GM19023 (cell line): ENCODE measurements around the gene SHISA3.
"Not testable (repeated sequence)": the region's sequence is repeated elsewhere in the genome, so short reads cannot be mapped to it uniquely, and the experiment has no call there.

Experiments used
- ATAC-seq: cut with Tn5 transposase; IDR thresholded peaks from one replicate; pipeline ENCODE4 v1.9.1; 2021; ENCODE audit warnings: mild to moderate bottlenecking, moderate library complexity; ENCODE audit not compliant: unreplicated experiment

Gene SHISA3

GRCh38 chr4:42396752-42397634, at the start of gene SHISA3:
Gene SHISA3 (plus strand): TSS chr4:42397488. CDS start chr4:42398057, 569 bp downstream.
- peak; percentile 43 for ATAC-seq

DNA sequence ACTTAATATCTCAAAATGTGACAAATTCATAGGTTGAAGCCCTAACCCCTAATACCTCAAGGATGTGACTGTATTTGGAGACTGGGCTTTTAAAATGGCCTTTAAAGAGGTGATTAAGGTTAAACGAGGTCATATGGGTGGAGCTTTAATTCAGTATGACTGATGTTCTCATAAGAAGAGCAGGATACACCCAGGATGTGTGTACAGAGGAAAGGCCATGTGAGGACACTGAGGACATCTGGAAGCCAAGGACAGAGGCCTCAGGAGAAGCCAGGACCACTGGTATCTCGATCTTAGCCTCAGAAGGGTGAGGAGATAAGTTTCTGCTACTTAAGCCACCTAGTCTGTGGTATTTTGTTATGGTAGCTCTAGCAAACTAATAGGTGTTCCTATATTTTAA, 49.0 kb upstream of the SHISA3 start:
- no peak for ATAC-seq

GRCh38 chr4:42348692-42349091, 48.6 kb upstream of the SHISA3 start:
- ATAC-seq: no peak

DNA sequence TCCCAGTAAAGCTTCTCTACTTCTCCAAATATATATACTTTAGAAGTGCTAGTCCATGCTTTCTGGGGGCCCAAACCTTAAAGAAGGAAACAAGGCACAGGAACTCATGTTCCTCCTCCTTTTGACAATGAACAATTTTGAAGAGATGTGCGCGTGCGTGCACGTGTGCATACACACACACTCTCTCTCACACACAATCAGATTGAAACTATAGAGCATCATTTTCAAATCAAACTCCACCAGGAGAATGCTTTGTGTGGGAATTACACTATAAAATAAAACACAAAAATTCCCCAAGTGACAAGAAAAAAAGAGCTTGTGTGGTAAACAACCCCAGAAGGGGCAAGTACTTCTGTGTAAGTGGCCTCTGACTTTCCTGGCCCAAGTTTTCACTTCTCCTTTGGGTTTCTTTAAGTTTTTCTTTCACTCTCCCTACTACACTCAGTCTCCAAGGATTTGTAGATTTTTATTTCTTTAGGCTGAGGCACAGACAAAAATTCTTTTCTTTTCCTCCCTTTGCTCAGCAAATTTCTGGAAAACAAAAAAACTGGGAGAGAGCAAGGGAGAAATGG, 46.6 kb upstream of the SHISA3 start:
- no peak for ATAC-seq

DNA sequence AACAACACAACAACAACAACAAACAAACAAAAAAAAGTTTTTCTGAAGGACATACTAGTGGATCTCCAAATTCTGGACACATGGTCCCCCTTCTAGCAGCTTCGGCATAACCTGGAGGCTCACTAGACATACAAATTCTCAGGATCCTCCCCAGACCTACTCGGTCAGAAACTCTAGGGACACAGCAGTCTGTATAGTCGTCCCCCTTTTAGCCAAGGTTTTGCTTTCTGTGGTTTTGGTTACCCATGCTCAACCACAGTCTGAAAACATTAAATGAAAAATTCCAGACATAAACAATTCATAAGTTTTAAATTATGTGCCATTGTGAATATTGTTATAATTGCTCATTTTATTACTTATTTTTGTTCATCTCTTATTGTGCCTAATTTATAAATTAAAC, 45.2 kb upstream of the SHISA3 start:
- no peak for ATAC-seq

DNA sequence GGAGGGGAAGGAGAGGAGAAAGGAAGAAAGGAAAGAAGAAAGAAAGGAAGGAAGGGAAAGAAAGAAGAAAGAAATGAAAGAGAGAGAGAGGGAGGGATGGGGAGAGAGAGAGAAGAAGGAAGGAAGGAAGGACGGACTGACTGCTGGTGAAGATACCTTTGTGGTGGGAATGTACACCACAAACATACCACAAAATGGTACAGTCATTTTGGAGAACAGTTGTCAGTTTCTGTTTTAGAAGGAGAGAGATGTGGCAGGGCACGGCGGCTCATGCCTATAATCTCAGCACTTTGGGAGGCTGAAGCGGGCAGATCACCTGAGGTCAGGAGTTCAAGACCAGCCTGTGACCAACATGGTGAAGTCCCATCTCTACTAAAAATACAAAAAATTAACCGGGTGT, 40.0 kb upstream of the SHISA3 start:
- ATAC-seq: no peak

DNA sequence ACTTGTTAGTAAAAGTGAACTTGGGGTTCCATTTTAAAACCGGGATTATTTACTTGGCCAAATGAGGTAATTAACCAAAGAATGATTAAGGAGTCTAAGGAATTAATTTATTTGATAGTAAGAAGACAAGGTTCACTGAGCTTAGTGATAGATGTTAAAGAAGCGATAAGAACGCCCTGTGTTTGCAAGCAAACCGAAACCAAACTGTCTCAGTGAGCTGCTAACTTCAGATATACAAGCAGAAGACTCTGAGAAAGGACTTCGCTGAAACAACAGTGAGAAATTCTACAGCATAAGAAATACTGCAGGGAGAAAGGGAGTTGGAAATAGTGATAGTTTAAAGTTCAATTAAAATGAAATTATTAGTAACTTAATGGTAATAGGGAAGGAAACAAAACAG, 37.6 kb upstream of the SHISA3 start:
- no peak for ATAC-seq

DNA sequence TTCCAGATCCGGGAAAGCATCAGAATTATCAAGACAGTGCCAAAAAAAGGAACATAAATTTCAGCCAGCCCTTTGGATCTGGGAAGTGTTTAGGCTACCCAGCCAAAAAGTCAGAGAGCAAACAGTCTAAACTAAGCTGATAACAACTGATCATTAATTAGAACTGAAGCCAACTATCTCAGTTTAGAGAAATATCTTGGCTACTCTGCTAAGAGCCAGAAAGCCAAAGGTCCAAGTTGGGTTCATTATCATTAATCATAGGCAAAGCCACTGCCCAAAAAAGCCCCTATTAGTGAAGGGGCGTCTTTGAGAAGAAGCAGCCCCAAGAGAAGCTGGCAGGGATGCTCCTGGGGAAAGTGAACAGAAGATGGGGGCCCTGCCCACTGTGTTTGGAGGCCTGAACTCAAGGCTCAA, 37.0 kb upstream of the SHISA3 start:
- no peak for ATAC-seq

- ATAC-seq: no peak
These were observed 35.8 kb upstream of the SHISA3 start for GRCh38 chr4:42361456-42361855.

- ATAC-seq: no peak
These were observed 34.7 kb upstream of the SHISA3 start for GRCh38 chr4:42362591-42362990.

DNA sequence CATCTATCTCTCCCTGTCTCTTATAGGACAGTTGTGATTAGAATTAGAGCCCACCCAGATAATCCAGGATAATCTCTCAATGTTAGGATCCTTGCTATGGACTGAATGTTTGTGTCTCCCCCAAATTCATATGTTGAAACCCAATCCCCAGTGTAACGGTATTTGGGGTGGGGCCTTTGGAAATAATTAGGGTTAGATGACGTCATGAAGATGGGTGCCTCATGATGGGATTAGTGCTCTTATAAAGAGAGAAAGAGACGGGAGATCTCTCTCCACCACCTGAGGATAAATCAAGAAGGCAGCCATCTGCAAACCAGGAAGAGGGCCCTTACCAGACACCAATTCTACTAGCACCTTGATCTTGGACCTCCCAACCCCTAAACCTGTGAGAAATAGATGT, 33.7 kb upstream of the SHISA3 start:
- no peak for ATAC-seq

DNA sequence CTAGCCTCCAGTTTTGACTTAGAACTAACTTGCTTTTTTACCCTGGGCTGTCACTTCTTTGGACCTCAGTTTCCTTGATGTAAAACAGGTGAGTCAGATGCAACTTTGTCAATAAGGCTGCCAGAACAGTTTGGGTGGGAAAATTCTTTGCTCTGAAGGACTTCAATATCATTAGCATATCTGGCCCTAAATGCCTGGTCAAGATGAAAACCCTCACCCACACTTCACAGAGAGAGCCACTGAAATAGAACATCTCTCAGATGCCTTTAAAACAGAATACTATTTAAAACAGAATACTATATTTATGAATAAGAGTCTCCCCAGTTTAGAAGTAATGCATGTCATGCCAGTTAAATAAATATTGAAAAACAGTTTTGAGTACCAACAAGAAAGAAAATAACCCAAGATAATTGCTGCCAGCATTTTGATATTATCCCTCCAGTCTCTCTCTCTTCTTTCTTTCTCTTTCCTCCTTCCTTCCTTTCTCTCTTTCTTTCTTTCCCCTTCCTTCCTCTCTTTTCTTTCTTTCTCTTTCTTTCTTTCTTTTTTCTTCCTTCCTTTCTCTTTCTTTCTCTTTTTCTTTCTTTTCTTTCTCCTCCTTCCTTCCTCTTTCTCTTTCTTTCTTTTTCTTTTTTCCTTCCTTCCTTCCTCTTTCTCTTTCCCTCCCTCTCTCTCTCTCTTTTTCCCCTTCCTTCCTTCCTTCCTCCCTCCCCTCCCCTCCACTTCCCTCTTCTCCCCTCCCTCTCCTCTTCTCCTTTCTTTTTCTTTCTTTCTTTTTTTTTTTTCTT, 32.8 kb upstream of the SHISA3 start:
- no peak for ATAC-seq

DNA sequence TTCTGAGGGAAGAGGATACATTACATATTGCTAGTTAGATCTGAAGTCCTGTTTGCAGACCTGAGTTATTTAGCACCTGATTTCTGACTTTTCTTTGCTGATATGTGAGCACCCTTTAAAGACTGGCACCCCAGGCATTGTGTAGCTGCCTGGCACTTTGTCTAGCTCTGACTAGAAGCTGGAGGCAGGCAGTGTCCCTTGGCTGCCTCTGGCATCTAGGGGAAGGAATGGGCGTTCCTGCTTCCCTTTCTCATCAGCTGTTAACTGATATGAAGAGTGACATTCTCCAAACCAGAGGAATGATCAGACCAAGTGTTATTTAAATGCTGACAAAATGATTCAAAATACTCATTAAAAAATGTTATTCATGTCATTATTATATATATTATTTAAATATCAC, 30.3 kb upstream of the SHISA3 start:
- no peak for ATAC-seq

DNA sequence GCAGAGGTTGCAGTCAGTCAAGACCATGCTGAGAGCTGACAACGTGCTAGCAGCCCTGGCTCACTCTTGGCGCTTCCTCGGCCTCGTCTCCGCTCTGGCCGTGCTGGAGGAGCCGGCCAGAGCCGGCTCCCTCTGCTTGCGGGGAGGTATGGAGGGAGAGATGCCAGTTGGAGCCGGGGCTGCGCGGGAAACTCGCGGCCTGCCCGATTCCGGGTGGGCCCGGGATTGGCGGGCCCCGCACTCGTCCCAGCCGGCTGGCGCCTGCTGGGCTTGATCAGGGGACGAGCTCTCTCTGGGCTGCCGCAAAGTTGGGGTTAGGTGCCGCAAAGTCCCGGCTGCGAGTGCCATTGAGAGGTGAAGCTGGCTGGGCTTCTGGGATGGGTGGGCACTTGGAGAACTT, 27.8 kb upstream of the SHISA3 start:
- no peak for ATAC-seq

- no peak for ATAC-seq
These were observed 25.7 kb upstream of the SHISA3 start for GRCh38 chr4:42371305-42372252.

GRCh38 chr4:42372303-42372702, 25.0 kb upstream of the SHISA3 start:
- not testable (repeated sequence) for ATAC-seq

- ATAC-seq: no peak
These were observed 19.8 kb upstream of the SHISA3 start for GRCh38 chr4:42377497-42377896.

DNA sequence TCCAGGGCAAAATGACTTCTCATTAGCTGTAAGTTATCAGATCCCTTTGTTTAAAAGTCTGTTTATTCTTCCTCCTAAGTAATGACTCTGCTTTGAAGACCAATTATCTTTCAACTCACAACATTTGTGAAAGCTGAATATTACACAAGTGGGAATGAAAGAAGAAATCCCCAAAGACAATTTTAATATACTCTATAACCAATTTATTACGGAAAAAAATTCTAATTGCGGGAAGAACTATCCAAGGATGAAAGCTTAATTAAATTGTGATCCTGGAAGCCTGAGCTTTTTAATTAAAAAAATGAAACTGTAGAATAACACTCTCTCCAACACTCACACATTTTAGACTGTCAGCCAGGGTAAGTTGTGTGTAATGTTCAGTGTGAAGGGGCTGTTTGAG, 15.6 kb upstream of the SHISA3 start:
- no peak for ATAC-seq

DNA sequence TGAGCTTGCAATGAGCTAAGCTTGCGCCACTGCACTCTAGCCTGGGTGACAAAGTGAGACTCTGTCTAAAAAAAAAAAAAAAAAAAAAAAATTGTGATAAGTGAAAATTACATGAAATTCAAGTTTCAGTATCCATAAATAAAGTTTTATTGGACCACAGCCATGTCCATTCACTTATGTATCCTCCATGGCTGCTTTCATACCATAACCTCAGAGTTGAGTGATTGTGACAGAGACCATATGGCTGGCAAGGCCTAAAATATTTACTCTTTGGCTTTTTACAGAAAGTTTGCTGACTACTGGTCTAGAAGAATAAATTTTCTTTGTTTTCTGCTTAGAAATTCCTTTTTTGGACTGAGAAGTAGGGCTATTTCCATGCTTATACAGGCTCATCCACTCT, 11.8 kb upstream of the SHISA3 start:
- ATAC-seq: no peak

DNA sequence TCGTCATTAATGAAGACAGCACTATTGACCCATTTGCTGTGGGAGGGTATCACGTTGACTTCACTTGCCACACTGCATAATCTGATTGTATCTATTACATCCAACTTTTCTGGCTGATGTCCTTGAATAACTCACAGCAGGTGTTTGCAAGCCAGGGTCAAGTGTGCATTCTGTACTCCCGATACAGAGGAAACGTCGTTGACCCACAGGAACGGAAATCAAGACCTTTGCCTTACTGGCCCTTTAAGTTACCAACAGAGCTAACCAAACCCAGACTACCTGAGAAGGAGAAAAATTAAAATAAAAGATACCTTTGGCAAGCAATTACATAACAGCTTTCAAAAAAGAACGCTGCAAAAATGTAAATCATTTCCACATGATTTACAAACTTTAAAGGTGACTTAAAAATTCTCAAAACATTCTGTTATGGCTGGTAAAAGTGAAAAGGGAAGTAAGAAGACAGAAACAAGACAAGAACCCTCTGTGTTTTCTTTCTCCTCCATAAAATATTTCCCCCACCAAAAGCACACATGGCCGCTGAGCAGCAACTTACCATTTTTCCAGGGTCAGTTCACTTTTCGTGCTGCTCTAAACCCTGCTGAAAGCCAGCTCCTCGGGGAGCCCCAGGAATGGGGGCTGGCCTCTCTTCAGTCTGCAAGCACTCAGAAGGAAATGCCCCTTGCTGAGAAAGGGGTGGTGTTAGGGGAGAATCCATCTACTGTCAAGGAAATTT, 6.5 kb upstream of the SHISA3 start:
- ATAC-seq: no peak
